ENCODE results near the gene MAP7.
"Not testable (repeated sequence)": the region's sequence is repeated elsewhere in the genome, so short reads cannot be mapped to it uniquely, and the experiment has no call there.

DNA sequence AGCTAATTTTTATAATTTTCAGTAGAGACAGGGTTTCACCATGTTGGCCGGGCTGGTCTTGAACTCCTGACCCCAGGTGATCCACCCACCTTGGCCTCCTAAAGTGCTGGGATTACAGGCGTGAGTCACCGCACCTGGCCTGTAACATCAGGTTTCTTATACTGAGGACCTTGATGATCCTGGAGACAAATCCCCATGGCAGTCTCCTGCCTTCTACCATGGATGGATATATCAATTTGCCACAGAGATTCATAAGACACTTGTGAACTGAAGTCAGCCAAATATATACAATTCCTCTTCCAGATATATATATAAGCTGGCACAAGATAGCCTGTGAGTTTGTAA, 60.6 kb downstream of the MAP7 start:
- TF ChIP-seq, protein P1, sequence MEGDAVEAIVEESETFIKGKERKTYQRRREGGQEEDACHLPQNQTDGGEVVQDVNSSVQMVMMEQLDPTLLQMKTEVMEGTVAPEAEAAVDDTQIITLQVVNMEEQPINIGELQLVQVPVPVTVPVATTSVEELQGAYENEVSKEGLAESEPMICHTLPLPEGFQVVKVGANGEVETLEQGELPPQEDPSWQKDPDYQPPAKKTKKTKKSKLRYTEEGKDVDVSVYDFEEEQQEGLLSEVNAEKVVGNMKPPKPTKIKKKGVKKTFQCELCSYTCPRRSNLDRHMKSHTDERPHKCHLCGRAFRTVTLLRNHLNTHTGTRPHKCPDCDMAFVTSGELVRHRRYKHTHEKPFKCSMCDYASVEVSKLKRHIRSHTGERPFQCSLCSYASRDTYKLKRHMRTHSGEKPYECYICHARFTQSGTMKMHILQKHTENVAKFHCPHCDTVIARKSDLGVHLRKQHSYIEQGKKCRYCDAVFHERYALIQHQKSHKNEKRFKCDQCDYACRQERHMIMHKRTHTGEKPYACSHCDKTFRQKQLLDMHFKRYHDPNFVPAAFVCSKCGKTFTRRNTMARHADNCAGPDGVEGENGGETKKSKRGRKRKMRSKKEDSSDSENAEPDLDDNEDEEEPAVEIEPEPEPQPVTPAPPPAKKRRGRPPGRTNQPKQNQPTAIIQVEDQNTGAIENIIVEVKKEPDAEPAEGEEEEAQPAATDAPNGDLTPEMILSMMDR (conservative IDR thresholded peaks at IDR 0.05) = not testable (repeated sequence)
- not testable (repeated sequence) for TF ChIP-seq ZFX (IDR thresholded peaks at IDR 0.05)
